ENCODE results near the gene FES. TPM values are rescaled to one million over a fixed set of nuclear protein-coding genes. Genes with fewer than 3 reads are reported as not detected.

The FES gene
- total RNA-seq, 1 experiment from 2014 or later: 0.91 TPM

GRCh38 chr15:90838139-90838538, 46.2 kb upstream of the FES start:
- DNase-seq (ENCODE audit: unreplicated experiment): no peak
- intact Hi-C loops (cut with micrococcal nuclease): no loop called here
- Mint-ChIP-seq H3K36me3 (ENCODE audit: insufficient read depth, unreplicated experiment) (no peaks in the 10 kb centered on the region), H3K4me3 (ENCODE audit: unreplicated experiment) (no peak overlapping the region), H3K4me1 (ENCODE audit: insufficient read depth, unreplicated experiment) (no peaks in the 10 kb centered on the region), H3K27ac (ENCODE audit: low read depth, unreplicated experiment) (no peak overlapping the region), H3K9me3 (ENCODE audit: unreplicated experiment) (no peaks in the 10 kb centered on the region), H3K27me3 (ENCODE audit: insufficient read depth, unreplicated experiment) (no peaks in the 10 kb centered on the region)
- CTCF ChIA-PET: no interaction called here
- TF ChIP-seq CTCF (IDR thresholded peaks at IDR 0.05; ENCODE audit: unreplicated experiment): no peak
- BruUV-seq (replicated peaks): no TSS peak
- POLR2A ChIA-PET: no interaction called here

- no peak overlapping the region for H3K27ac Mint-ChIP-seq (ENCODE audit: low read depth, unreplicated experiment)
- no peaks in the 10 kb centered on the region for H3K27me3 Mint-ChIP-seq (ENCODE audit: insufficient read depth, unreplicated experiment)
- no peaks in the 10 kb centered on the region for H3K4me1 Mint-ChIP-seq (ENCODE audit: insufficient read depth, unreplicated experiment)
- ChIA-PET CTCF (interaction anchor here (0.6 to 0.7 kb wide), 2 partner anchors 58 to 767 kb away, joined by 3 read pairs; no protein-coding TSS in a partner anchor), POLR2A (no interaction called here)
- DNase-seq (ENCODE audit: unreplicated experiment): no peak
- BruUV-seq (replicated peaks): no TSS peak
- H3K9me3 Mint-ChIP-seq (ENCODE audit: unreplicated experiment): no peaks in the 10 kb centered on the region
- no peak for TF ChIP-seq CTCF (IDR thresholded peaks at IDR 0.05; ENCODE audit: unreplicated experiment)
- no peak overlapping the region for H3K4me3 Mint-ChIP-seq (ENCODE audit: unreplicated experiment)
- intact Hi-C loops (cut with micrococcal nuclease): no loop called here
- no peaks in the 10 kb centered on the region for H3K36me3 Mint-ChIP-seq (ENCODE audit: insufficient read depth, unreplicated experiment)
Measured at GRCh38 chr15:90838544-90838943, 45.8 kb upstream of the FES start.

- H3K4me3 Mint-ChIP-seq (ENCODE audit: unreplicated experiment): no peak overlapping the region
- ChIA-PET POLR2A (interaction anchor here (1.0 kb wide), 1 partner anchor 9 kb away, joined by 3 read pairs; no protein-coding TSS in a partner anchor), CTCF (interaction anchor here (0.6 to 0.7 kb wide), 3 partner anchors 42 to 768 kb away, joined by 3 to 5 read pairs (median 3); no protein-coding TSS in a partner anchor)
- H3K36me3 Mint-ChIP-seq (ENCODE audit: insufficient read depth, unreplicated experiment): no peaks in the 10 kb centered on the region
- no peak overlapping the region for H3K27ac Mint-ChIP-seq (ENCODE audit: low read depth, unreplicated experiment)
- no TSS peak for BruUV-seq (replicated peaks)
- intact Hi-C loops (cut with micrococcal nuclease): no loop called here
- no peak for TF ChIP-seq CTCF (IDR thresholded peaks at IDR 0.05; ENCODE audit: unreplicated experiment)
- DNase-seq (ENCODE audit: unreplicated experiment): peak; percentile 66
- H3K9me3 Mint-ChIP-seq (ENCODE audit: unreplicated experiment): no peaks in the 10 kb centered on the region
- no peaks in the 10 kb centered on the region for H3K27me3 Mint-ChIP-seq (ENCODE audit: insufficient read depth, unreplicated experiment)
- no peaks in the 10 kb centered on the region for H3K4me1 Mint-ChIP-seq (ENCODE audit: insufficient read depth, unreplicated experiment)
Measured at GRCh38 chr15:90839187-90840071, 44.9 kb upstream of the FES start.

- Mint-ChIP-seq H3K36me3 (ENCODE audit: insufficient read depth, unreplicated experiment) (no peaks in the 10 kb centered on the region), H3K4me1 (ENCODE audit: insufficient read depth, unreplicated experiment) (no peaks in the 10 kb centered on the region), H3K4me3 (ENCODE audit: unreplicated experiment) (no peak overlapping the region), H3K27ac (ENCODE audit: low read depth, unreplicated experiment) (no peak overlapping the region), H3K9me3 (ENCODE audit: unreplicated experiment) (no peaks in the 10 kb centered on the region), H3K27me3 (ENCODE audit: insufficient read depth, unreplicated experiment) (no peaks in the 10 kb centered on the region)
- CTCF ChIA-PET: interaction anchor here (0.6 to 0.7 kb wide), 2 partner anchors 14 to 43 kb away, joined by 3 to 5 read pairs; no protein-coding TSS in a partner anchor
- intact Hi-C loops (cut with micrococcal nuclease): no loop called here
- POLR2A ChIA-PET: interaction anchor here (1.0 kb wide), 1 partner anchor 33 kb away, joined by 3 read pairs; no protein-coding TSS in a partner anchor
- no TSS peak for BruUV-seq (replicated peaks)
- no peak for DNase-seq (ENCODE audit: unreplicated experiment)
- no peak for TF ChIP-seq CTCF (IDR thresholded peaks at IDR 0.05; ENCODE audit: unreplicated experiment)
Measured at GRCh38 chr15:90840157-90840855, 44.0 kb upstream of the FES start.
